Fibroblast of peridontal ligament (primary cell): ENCODE measurements around the gene MDM2.

Source experiments
- DNase-seq: peaks from one replicate; pipeline ENCODE4 v3.0.0-alpha.2; 2010; ENCODE audit errors: extremely low read depth

The MDM2 gene

DNA sequence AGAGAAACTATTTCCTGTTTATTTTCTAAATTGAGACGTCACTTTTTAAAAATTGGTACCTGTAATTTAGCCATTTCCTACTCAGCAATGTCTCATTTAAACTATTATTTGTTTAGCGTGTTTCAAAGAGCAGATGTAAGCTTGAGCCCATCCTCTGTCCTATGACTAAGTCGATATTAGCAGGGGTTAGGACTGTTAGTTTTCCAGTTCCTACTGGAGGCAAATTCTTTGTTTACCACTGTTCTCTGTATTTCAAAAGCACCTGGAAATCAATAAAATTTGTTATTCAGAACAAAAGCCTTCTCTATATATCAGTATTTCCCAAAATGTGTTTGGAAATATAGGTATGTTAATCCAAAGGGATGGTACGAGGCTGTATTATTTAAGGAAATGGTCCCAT lies 42.4 kb downstream of the MDM2 start:
- DNase-seq: no peak

DNA sequence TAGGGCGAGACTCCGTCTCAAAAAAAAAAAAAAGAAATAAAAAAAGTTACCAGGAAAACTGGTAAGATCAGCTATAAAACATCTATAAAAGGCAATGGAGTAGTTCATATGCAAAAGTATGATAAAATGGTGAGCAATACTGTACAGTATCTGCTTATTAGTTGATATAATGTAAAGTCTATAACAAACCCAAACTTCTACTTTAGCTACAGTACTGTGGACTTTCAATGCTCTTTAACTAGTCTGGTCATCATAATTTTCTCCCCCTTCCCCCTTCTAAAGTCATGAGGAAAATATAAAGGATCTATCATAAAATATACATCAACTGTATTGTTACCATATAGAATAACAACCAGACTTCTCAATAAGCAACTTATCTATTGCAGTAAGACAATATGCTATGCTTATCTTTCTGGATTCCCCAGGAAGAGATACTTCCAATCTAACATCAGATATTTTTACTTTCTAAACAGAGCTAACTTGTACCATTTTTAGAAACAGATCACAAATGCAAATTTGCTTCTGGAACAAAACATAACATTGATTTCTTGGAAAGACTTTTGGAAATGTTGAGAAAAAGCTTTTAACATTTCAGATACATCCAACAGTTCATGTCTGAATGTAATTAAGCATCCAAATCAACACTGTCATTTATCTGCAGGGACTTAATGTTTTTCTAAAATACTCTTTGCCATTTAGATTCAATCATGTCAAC lies 43.8 kb downstream of the MDM2 start:
- no peak for DNase-seq

DNA sequence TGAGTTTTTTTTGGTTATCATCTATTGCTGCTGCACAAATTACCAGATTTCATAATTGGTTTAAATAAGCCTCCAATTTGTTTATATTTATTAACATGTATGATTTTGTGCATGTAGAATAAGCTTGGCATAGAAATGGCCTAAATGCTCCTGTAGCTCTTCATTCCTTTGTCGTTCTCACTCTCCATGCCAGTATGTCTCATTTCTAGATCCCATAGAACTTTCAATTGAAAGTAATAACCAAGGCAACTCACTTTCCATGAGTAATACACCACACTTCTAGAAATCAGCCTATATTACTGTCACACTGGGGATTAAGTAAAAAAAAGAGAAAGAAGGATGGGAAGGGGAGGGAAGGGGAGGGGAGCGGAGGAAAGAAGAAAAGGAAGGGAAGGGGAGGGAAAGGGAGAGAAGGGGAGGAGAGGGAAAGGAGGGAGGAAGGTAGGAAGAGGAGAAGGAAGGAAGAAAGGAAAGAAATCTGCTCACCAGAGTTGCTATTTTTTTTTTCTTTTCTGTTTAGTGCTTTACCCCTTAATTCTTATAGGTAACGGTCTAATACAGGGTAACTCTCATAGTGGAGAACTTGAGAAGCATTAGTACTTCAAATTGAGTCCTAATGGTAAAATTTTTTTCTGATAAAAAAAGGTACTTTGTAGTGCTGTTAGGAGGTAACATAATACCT lies 45.6 kb downstream of the MDM2 start:
- no peak for DNase-seq

DNA sequence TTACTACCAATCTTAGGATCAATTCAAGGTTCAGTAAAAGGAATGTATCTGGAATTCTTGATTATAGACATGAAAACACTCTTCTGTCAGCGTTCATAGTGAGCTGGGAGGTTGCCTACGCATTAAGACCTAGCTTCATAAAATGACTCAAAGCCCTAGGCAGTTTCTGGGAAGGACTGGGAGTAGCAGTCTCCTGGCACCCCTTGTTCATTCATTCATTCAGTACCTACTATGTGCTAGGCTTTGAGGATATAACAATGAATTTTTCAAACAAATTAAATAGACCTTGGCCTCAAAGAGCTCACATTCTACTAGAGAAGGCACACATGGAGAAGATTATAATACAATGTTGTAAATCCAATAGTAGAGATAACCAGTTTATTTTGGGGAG lies 46.1 kb downstream of the MDM2 start:
- DNase-seq: no peak

DNA sequence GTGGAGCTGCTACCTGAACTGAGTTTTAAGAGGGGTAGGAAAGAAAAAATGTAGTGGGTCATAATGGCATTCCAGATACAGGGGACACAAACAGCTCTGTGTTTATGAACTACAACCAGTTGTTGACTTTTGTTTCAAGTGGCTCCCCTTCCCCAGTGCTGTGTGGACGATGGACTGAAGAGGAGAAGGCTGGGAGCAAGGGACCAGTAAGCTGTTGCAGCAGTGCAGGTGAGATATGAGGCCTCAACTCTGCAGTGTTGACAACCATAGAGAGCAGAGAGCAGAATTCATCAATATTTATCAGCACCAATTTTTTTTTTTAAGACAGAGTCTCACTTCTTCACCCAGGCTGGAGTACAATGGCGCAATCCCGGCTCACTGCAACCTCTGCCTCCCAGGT lies 46.6 kb downstream of the MDM2 start:
- no peak for DNase-seq

DNA sequence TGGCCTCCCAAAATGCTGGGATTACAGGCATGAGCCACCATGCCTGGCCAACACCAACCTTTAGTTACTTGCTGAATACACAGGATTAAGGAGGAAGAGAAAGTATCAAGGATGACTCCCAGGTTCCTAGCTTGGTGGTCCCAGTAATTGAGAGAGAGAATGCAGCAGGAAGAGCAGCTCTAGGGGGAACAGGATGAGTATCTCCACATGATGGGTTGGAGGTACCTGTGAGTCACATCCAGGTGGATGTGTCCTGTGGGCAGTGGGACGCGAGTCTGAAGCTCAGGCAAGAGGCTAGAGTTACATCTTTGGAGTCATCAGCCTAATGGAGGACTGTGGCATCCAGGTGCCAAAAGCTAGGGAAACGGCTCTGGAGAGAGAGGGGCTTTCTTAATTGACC lies 47.1 kb downstream of the MDM2 start:
- DNase-seq: no peak

DNA sequence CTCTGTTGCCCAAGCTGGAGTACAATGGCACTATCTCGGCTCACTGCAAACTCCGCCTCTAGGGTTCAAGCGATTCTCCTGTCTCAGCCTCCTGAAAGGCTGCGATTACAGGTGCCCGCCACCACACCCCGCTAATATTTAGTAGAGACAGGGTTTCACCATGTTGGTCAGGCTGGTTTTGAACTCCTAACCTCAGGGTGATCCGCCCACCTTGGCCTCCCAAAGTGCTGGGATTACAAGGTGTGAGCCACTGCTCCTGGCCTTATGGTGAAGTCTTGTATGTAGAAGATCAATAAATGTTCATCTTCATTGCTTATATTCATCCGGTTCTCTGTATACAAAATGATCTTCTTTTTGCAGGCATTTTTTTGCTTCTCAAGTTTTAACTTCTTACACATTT lies 47.8 kb downstream of the MDM2 start:
- DNase-seq: no peak

DNA sequence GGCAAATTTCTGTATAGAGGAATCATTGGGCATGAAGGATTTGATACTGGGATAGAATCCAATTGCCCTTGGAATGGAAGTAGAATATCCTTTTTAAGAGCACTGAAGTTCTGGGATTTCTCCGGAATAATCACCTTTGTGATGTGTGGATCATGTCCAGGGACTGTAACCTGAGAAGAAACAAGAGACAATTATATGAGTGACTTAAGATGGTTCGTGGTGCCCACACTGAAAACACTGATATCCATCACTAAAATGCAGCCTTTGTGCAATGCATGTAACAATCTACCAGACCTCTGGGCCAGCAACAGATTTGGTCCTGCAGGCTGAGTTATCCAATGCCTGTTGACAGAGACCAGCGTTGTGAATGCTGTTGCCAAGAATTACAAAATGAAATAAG lies 48.5 kb downstream of the MDM2 start:
- no peak for DNase-seq

DNA sequence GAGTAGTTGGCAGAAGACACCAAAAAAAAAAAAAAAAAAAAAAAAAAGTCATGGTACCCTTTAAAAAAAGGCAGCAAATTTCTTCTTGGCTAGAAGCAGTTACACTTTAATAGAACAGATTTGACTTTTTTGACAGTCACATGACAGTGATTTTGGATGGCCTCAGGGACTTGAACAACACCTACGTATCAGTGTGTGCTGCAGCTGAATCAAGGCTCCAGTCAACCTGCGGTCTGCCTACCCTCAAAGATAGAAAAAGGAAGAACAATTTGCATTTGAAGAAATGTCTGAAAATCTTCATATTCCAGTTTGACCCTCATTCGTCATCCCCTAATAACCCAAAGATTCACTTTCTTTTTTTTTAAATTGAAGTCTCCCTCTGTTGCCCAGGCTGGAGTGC lies 53.9 kb downstream of the MDM2 start:
- DNase-seq: no peak

DNA sequence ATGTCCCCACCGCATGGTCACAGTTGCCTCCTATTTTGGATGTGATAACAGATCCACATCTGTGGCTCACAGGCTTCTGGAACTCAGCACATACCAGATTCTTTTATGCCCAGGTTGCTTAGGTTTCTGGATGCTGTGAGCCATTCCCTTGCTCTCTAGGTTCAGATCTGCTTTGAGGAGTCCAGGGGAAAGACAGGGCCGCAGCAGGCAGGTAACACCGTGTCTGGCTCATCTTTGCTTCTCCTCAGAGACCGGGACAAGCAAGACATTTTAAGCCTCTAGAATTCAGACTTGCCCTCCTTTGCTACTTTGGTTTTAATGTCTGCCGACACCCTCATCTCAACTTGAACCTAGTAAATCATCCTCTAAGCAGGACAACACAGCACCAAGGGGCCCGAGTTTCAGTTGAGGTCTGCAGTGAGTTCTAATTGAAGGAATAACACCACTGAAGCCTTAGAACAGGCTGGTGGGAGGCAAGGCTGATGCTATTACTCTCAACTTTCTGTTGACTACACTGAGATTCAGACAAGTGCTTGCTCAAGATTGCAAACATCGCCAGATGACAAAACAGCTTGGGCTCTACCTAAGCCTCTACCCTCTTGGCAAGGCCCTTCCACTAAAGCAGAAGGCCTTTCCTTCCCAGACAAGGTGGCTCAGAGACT lies 55.3 kb downstream of the MDM2 start:
- DNase-seq: no peak

DNA sequence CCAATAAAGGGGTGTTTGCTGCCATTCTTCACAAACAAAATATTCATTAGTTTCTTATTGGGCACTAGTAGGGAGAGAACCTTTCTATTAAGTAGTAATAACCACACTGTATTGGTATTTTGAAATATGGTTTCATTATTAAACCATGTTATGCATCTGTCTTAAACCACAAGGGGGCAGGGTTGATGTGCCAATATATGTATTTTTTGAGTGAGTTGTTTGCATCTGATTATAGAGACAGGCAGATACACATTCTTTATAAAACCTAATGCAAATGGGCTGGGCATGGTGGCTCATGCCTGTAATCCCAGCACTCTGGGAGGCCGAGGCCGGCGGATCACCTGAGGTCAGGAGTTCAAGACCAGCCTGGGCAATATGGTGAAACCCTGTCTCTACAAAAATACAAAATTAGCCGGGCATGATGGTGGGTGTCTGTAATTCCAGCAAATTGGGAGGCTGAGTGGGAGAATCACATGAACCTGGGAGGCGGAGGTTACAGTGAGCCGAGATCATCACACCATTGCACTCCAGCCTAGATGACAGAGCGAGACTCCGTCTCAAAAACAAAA lies 56.0 kb downstream of the MDM2 start:
- peak; percentile 77 for DNase-seq

DNA sequence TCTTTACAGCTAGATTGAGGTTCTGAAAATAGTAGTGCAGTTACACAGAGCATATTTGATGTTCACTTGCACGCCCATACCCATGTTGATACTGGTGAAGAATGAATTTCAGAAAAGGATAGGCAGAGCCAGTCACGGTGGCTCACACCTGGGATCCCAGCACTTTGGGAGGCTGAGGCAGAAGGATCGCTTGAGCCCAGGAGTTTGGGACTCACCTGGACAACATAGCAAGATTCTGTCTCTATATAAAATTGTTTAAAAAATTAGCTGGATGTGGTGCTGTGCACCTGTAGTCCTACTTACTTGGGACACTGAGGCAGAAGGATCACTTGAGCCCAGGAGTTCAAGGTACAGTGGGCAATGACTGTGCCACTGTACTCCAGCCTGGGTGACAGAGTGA lies 56.6 kb downstream of the MDM2 start:
- no peak for DNase-seq

DNA sequence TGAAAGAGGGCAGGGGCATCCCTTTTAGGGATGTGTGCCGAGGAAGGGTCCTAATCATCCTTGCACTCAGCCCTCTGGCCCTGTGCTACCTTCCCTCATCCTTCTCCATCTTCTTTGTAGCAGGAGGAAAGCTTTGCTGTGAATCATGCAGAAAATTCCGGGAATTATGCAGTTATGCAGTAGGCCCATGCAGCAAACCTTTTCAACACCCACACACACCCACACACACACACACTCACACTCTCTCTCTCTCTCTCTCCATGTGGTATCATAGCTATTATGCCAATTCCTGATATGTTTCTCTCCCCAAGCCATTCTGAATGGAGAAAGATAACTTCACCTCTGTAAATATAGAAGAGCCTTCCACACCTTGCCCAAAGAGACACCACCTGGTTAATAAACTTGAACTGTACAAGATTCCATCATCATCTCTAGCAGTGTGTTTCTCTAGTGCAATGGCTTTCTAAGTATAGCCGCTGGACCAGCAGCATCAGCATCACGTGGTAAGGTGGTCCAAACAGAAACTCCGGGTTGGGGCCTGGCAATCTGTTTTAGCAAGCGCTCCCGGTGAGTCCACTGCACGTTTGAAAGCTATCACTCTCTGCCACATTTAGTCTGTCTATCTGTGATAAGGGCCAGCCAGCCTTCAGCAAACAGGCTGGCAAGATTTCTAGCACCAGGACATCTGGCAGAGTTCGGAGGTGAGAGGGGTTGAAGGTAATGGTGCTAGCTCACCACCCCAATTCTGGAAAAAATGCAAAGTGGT lies 57.6 kb downstream of the MDM2 start:
- DNase-seq: no peak

DNA sequence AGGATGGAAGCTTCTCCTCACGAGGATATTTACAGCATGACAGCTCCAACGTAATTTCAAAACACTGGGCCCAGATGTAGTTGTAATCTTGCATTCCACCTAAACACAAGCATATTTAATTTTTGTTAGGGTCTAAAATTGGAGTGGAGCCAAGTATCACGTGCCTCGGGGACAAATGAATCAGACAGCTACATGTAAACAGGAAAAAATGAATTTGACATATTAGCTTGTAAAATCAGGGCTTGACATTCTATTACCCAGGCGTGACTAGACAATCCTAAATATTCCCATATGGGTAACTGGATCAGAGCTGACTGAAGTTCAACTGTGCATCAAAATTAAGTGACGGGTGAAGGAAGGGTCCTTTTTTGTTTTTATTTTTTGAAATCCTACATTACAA lies 59.0 kb downstream of the MDM2 start:
- DNase-seq: no peak

DNA sequence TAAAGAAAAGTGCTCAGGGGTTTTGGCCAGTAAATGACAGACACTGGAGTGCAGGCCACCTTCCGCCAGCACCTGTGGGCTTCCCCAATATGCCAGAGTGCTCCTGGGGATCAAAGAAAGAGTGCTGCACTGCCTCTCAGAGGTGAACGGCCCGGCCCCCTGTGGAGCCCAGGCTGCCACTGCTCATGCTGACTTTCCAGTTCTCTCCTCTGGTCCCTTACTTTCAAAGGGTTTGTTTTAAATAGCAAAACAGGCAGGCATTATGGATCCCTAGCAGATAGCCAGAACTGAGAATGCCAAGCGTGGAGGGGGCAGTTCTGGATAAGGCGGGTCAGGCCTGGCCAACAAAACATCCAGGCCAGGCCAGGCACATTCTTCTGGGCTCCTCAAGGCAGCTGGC lies 59.6 kb downstream of the MDM2 start:
- no peak for DNase-seq

DNA sequence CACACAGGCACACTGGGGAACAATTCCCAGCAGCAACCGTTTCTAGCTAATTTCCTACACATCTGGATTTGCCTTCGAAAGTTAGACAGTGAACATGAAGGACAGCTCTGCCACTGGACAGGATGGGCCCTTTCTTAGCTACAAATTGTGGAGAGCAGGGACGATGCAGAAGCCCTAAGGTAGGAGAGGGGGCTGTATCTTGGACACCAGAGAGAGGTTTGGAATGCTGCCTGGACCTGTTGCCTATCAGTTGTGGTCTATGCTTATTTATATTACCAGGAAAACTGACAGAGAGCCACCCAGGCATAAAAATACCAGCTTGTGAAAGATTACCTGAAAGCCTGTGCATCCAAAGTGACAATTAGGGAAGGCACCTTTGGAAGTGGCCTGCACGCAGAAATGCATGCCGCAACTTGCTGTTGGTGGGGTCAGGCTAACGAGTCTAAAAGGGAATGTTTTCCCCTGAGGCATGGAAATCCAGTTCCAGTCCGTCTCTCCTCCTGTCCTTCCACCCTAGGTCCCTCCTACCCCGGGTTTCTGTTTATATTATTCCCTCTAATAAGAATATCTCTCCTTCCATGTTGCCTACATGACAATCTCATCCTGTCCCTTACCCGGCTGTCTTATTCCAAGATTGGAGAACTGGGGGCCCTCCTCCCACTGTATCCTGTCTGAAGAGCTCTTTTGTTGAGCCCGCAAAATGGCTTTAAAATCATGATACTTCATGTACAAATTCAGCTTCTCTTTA lies 60.2 kb downstream of the MDM2 start:
- DNase-seq: no peak

DNA sequence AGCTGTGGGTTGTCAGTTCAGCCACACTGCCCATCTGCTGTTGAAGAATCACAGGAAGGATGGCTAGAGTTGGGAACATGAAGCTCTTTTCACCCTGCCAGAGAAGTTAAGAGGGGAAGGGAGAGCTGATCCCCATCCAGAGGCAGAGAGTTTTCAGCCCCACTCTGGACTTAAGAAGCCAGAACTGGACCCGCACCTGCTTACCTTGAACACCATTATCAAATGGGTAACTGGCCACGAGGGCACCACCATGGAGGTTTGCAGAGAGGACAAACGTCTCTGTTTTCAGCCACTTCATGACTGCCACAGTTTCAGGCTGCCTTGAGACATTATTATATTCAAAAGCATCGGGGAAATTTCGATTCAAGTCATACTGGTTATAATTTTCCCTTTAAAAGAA lies 62.0 kb downstream of the MDM2 start:
- no peak for DNase-seq

DNA sequence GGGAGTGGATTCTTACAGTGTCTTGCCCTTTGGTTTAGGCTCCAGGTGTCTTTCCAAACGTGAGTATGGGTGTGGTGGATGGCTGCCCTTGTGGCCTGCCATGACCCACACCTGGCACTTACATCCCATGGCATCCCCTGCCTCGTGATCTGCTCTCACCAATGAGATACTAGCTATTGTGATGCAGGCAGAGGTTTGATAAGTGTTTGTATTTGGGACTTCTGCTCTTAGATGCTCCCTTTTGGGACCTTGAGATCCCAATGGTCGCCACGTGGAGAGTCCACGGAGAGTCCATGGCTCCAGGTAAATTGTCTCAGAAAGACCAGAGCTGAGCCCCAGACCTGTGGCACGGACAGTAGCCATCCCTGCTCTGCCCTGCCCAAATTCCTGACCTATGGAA lies 62.5 kb downstream of the MDM2 start:
- no peak for DNase-seq

DNA sequence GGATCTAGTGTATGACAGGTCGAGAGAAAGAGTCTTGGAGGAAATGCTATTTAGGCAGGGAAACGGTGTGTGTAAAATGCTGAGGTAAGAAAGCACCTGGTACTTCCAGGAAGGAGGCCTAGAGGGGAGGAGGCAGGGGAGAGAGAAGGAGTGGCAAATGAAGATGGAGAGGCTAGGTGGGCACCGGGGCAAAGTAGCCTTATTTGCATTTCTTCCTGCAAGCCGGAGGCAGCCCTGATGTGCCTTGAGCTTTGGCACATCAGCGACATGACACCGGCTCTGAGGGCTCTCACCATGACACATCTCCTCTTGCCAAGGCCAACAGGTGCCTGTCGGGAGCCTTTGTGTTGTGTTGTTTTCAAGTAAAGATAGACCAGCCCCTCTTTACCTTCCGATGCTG lies 63.4 kb downstream of the MDM2 start:
- DNase-seq: no peak

DNA sequence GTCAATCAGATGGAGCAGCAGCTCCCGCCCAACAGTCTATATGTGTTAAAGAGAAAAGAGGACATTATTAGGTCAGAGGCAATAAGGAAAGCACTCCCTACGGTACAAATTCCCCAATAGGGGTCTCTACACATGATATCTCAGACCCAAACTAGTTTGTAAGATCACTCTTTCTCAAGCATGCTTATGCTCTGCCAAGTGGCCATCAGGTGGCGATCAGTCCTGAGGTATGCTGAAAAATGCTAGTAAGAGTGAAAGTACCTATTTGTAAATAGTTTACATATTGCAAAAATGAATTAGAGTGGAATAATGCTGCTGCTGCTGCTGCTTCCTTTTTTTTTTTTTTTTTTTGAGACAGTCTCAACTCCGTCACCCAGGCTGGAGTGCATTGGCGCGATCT lies 63.9 kb downstream of the MDM2 start:
- peak; percentile 39 for DNase-seq

DNA sequence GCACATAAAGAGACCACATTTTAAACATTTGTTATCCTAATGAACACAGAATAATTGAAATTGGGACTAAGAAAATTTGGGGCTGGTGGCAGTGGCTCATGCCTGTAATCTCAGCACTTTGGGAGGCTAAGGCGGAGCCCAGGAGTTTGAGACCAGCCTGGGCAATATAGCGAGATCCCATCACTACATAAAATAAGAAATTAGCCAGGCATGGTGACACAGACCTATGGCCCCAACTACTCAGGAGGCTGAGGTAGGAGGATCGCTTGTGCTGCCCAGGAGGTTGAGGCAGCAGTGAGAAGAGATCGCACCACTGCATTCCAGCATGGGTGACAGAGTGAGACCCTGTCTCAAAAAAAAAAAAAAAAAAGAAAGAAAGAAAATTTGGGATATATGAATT lies 65.3 kb downstream of the MDM2 start:
- DNase-seq: no peak

DNA sequence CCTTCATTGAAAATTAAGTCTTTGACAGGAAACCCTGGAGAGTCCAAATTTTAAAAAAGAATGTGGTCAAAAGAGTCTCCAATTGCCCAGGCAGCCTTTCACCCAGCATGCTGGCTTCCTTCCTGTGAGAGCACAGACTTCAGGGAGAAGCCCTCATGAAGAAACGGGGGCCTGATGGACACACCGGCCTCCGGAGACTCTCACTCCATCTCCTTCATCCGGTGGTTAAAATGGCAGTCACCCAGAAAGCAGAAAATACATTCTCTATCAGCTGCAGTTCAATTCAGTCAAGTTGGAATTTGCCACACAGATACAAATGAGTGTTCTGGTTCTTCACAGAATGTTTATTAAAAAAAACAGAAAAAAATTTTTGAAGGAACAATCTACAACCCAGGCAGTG lies 68.5 kb downstream of the MDM2 start:
- DNase-seq: no peak
